ENCODE results near the gene DOK3. TPM values are rescaled to one million over a fixed set of nuclear protein-coding genes. Genes with fewer than 3 reads are reported as not detected.

DOK3 gene
- total RNA-seq, 1 experiment from 2014 or later = 8.0 TPM

GRCh38 chr5:177516601-177517568, 7.3 kb upstream of the DOK3 start, which contains the start of gene DDX41 (continued):
- peak; percentile 91 for TF ChIP-seq ZBTB33 (IDR thresholded peaks at IDR 0.05; ENCODE audit: extremely low read depth, insufficient replicate concordance, low read length)

DNA sequence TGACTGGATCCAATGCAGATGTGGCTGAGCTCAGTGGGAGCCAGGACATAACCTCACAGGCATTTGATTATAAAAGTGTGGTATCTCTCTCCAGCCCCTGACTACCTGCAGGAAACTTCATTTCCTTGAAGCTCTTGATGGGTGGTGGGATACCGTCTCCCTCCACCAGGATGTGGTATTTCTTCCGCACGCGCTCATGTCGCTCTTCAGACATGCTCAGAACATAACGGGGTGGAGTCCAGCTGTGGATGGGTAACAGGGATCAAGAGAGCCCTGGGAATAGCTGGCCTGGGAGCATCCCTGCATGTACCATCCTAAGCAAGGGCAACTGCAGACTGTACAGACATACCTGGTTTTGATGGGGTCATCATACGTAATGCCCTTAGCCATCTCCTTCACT, 6.0 kb upstream of the DOK3 start:
- DNase-seq (ENCODE audit: low read depth, low spot score) (no peak), ATAC-seq (no peak)
- Histone ChIP-seq H3K4me2 (ENCODE audit: low read length) (peak overlapping the region; percentile 94), H3K27ac (ENCODE audit: low read depth, low read length) (no peak overlapping the region), H4K20me1 (ENCODE audit: insufficient read depth) (no peaks in the 10 kb centered on the region), H3K9ac (ENCODE audit: low read length) (peak overlapping the region; percentile 92), H3K4me1 (ENCODE audit: control insufficient read depth in 1 of 2, insufficient read depth in 2 of 2, low read length in 2 of 2) (peaks cover 11 to 24% of the 10 kb centered on the region in 2 experiments; a peak in 3 of 4 replicates), H2AFZ (ENCODE audit: low read depth, low read length, poor library complexity, severe bottlenecking) (no peak overlapping the region), H3K9me3 (ENCODE audit: control insufficient read depth in 1 of 2, insufficient read depth in 1 of 2, low read depth in 1 of 2, low read length in 2 of 2) (no peaks in the 10 kb centered on the region), H3K4me3 (replicated peaks in 1 of 2; ENCODE audit: low read depth in 1 of 2, low read length in 2 of 2) (peak overlapping the region; percentile 96 to 99), H3K36me3 (ENCODE audit: control insufficient read depth in 1 of 2, insufficient read depth in 2 of 2, low read length in 2 of 2) (peaks cover 28 to 61% of the 10 kb centered on the region in 2 experiments; a peak in 3 of 4 replicates), H3K9me2 (ENCODE audit: insufficient read depth) (no peaks in the 10 kb centered on the region), H3K79me2 (ENCODE audit: insufficient read depth, low read length) (peaks cover 33% of the 10 kb centered on the region), H3K27me3 (ENCODE audit: insufficient read depth, low read length) (no peaks in the 10 kb centered on the region)
- POLR2A ChIA-PET = no interaction called here
- TF ChIP-seq ELF1 (IDR thresholded peaks at IDR 0.05; ENCODE audit: borderline replicate concordance, low read depth) (no peak), EGR1 (IDR thresholded peaks at IDR 0.05; ENCODE audit: low read depth) (no peak), RAD21 (IDR thresholded peaks at IDR 0.05; ENCODE audit: low read depth) (no peak), CBX3 (IDR thresholded peaks at IDR 0.05; ENCODE audit: low read depth) (no peak), TCF7L2 (IDR thresholded peaks at IDR 0.05; ENCODE audit: borderline replicate concordance, extremely low read depth, insufficient read depth, insufficient read length) (no peak), SRF (IDR thresholded peaks at IDR 0.05; ENCODE audit: low read depth) (no peak), JUND (IDR thresholded peaks at IDR 0.05) (no peak), ZFX (IDR thresholded peaks at IDR 0.05) (no peak), EZH2phosphoT487 (IDR thresholded peaks at IDR 0.05; ENCODE audit: borderline replicate concordance) (no peak), ZNF274 (IDR thresholded peaks at IDR 0.05; ENCODE audit: low read depth, low read length) (no peak), REST (IDR thresholded peaks at IDR 0.05; ENCODE audit: low read depth) (no peak)
- TF ChIP-seq, protein P1, sequence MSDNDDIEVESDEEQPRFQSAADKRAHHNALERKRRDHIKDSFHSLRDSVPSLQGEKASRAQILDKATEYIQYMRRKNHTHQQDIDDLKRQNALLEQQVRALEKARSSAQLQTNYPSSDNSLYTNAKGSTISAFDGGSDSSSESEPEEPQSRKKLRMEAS (IDR thresholded peaks at IDR 0.05) = no peak
- RAD21 ChIA-PET (ENCODE audit: low non-redundant PET in 1 of 2, low total read pairs in 2 of 2, uncharacterized antibody in 2 of 2, unreplicated experiment in 2 of 2) = no interaction called here
- BruUV-seq (replicated peaks) = no TSS peak
- CTCF ChIA-PET = no interaction called here
- intact Hi-C loops (cut with micrococcal nuclease) = no loop called here
